GM12878 (cell line): ENCODE results near the gene FNIP1. TPM values are rescaled to one million over a fixed set of nuclear protein-coding genes. Genes with fewer than 3 reads are reported as not detected.

ENCODE experiments used
- ATAC-seq: fragments of 200-7000 bp; cut with Tn5 transposase; 3 replicates; pipeline ENCODE4 v1.9.1; 2020; ENCODE audit warnings: mild to moderate bottlenecking, moderate library complexity
- BruUV-seq: library from RNA; stranded (reverse); fragments of 400-500 nt; replicated peaks from 2 replicates; lab custom pipeline; 2021; lab: Mats Ljungman, UMichigan
- CTCF ChIA-PET: fragments of 300-600 bp; sonication (Branson Sonifier 250); formaldehyde crosslinking; extraction: SDS; loops from one replicate; lab custom pipeline; 2021; ENCODE audit warnings: inconsistent platforms; lab: Yijun Ruan, JAX
- POLR2A ChIA-PET: fragments of 350-600 bp; formaldehyde crosslinking; extraction: SDS; loops from one replicate; lab custom pipeline; 2021; ENCODE audit warnings: inconsistent platforms; lab: Charles Lee
- RAD21 ChIA-PET: fragments of 300-600 bp; sonication (Branson Sonifier 250); formaldehyde crosslinking; loops from one replicate; lab custom pipeline; 2023; ENCODE audit warnings: antibody characterized with exemption; ENCODE audit not compliant: unreplicated experiment; lab: Charles Lee
- SMC1A ChIA-PET: fragments of 300-600 bp; sonication (Branson Sonifier 250); formaldehyde crosslinking; loops from one replicate; lab custom pipeline; 2023; ENCODE audit not compliant: unreplicated experiment, uncharacterized antibody; lab: Charles Lee
- DNase-seq: peaks from one replicate; pipeline ENCODE4 v3.0.0-alpha.2; 2011; ENCODE audit warnings: low read depth, low spot score
- FAIRE-seq: peaks from 3 replicates; lab custom pipeline; 2011; peaks lifted over from hg19 to GRCh38; lab: Jason Lieb, UNC
- H2AFZ ChIP-seq: 2 replicates; pipeline ENCODE4 v1.6.0; 2011; ENCODE audit warnings: low read depth, low read length, control low read depth; ENCODE audit not compliant: control insufficient read depth
- H3K27ac ChIP-seq: 2 replicates; pipeline ENCODE4 v1.5.1; 2011; ENCODE audit warnings: control low read depth; ENCODE audit not compliant: control insufficient read depth, insufficient read depth
- H3K27me3 ChIP-seq, 2 experiments: replicated peaks in 1 of 2; 2 replicates each; pipeline versions ENCODE4 v1.6.0 to v1.6.1; 2011; ENCODE audit warnings: low read length in 1 of 2; ENCODE audit not compliant: control insufficient read depth in 2 of 2, insufficient read depth in 2 of 2
- H3K36me3 ChIP-seq, 2 experiments: 2 replicates each; pipeline ENCODE4 v1.5.1; 2011; ENCODE audit warnings: low read length in 1 of 2; ENCODE audit not compliant: control insufficient read depth in 2 of 2, insufficient read depth in 2 of 2
- H3K4me1 ChIP-seq: 2 replicates; pipeline ENCODE4 v1.6.1; 2011; ENCODE audit warnings: mild to moderate bottlenecking, low read length, moderate library complexity, mixed read lengths; ENCODE audit not compliant: control insufficient read depth, insufficient read depth
- H3K4me2 ChIP-seq: 2 replicates; pipeline ENCODE4 v1.6.0; 2011; ENCODE audit warnings: control low read depth; ENCODE audit not compliant: control insufficient read depth, insufficient read depth
- H3K4me3 ChIP-seq: fragments of 200-600 bp; sonication (generic); 2 replicates; pipeline ENCODE4 v1.5.1; 2016
- H3K79me2 ChIP-seq: 2 replicates; pipeline ENCODE4 v1.6.0; 2011; ENCODE audit warnings: low read length; ENCODE audit not compliant: control insufficient read depth, insufficient read depth
- H3K9ac ChIP-seq: 2 replicates; pipeline ENCODE4 v1.8.0; 2011; ENCODE audit warnings: low read length, control low read depth, mixed read lengths; ENCODE audit not compliant: control insufficient read depth, insufficient read depth
- H3K9me3 ChIP-seq: replicated peaks from 3 replicates; pipeline ENCODE4 v1.5.1; 2011; ENCODE audit warnings: mild to moderate bottlenecking, low read length; ENCODE audit not compliant: control insufficient read depth, insufficient read depth
- H4K20me1 ChIP-seq: 2 replicates; pipeline ENCODE4 v1.6.0; 2011; ENCODE audit not compliant: control insufficient read depth, insufficient read depth
- ATF3 ChIP-seq: IDR thresholded peaks from 2 replicates; pipeline ENCODE4 v1.6.1; 2011; ENCODE audit warnings: low read depth, mild to moderate bottlenecking, low read length, moderate library complexity, borderline replicate concordance; ENCODE audit errors: extremely low read depth
- IKZF2 ChIP-seq, 2 experiments: fragments of 450-650 bp; IDR thresholded peaks; 2 replicates each; pipeline ENCODE4 v1.6.1; 2017; ENCODE audit warnings: mild to moderate bottlenecking in 2 of 2, moderate library complexity in 2 of 2
- NFXL1 ChIP-seq: fragments of 450-650 bp; IDR thresholded peaks from 2 replicates; pipeline ENCODE4 v1.6.1; 2017; ENCODE audit warnings: antibody characterized with exemption, mild to moderate bottlenecking, borderline replicate concordance
- POLR2AphosphoS5 ChIP-seq: IDR thresholded peaks from 2 replicates; pipeline ENCODE4 v1.6.1; 2011; ENCODE audit warnings: mild to moderate bottlenecking, low read length, inconsistent platforms
- RELB ChIP-seq: fragments of 450-650 bp; IDR thresholded peaks from 2 replicates; pipeline ENCODE4 v1.6.1; 2017; ENCODE audit warnings: low read depth, mild to moderate bottlenecking, moderate library complexity
- SMARCA5 ChIP-seq: fragments of 450-650 bp; IDR thresholded peaks from 2 replicates; pipeline ENCODE4 v1.6.1; 2017; ENCODE audit warnings: mild to moderate bottlenecking
- STAT3 ChIP-seq: IDR thresholded peaks from 2 replicates; pipeline ENCODE4 v1.6.1; 2011; ENCODE audit warnings: low read depth, low read length, improper control_type of control experiment
- WGBS: methylation state at CpG from one replicate; pipeline ENCODE4 v1.1.6; 2016; ENCODE audit warnings: low lambda C conversion rate; ENCODE audit not compliant: insufficient replicate concordance, insufficient coverage; ENCODE audit errors: missing lambda C conversion rate; 5-methylcytosine and 5-hydroxymethylcytosine counted together
- in situ Hi-C: fragments of 300-500 bp; cut with MboI; formaldehyde crosslinking; loops from 9 replicates; pipeline ENCODE4 v1.14.3; 2018; ENCODE audit warnings: mixed read lengths
- intact Hi-C: fragments of 100-400 bp; cut with micrococcal nuclease; formaldehyde crosslinking; loops from one replicate; pipeline ENCODE4 v1.14.2; 2022; ENCODE audit not compliant: unreplicated experiment
- polyA plus RNA-seq, 11 experiments: library from polyadenylated mRNA; depleted of rRNA in 4 of 11; unstranded in 6 of 11; stranded (reverse) in 5 of 11; fragments of >200 nt; fragmentation: Nextera tagmentation in 4 of 11; fragmentation: Illumina TruSeq in 1 of 11; extraction: Ambion mirVana in 4 of 11; extraction: Trizol in 1 of 11; gene quantifications; 1 replicate in 1 of 11; 2 replicates in 10 of 11; pipeline versions ENCODE4 v1.2.1 to v1.2.3, GENCODE V29; 2011 to 2016; ENCODE audit warnings: inconsistent platforms in 2 of 11, missing spikeins in 2 of 11, low read depth in 1 of 11
- total RNA-seq, 4 experiments: library from RNA; depleted of rRNA in 3 of 4; stranded (reverse); fragments of >200 nt in 3 of 4; fragmentation: Illumina TruSeq in 1 of 4; extraction: Trizol in 1 of 4; gene quantifications; 2 replicates each; pipeline versions ENCODE4 v1.2.1 to v1.2.3, GENCODE V29; 2013 to 2021

Gene FNIP1
- total and polyA plus RNA-seq, 10 of the 15 experiments (the other 5 are each of a cell fraction or from before 2014, with no cell fraction given) = 4.3 to 18.0 (median 14.0) TPM

GRCh38 chr5:131607903-131608540 lies 188.8 kb downstream of the FNIP1 start:
- H3K4me3 ChIP-seq = no peak overlapping the region
- intact Hi-C loops (no loop called here), in situ Hi-C loops (no loop called here)
- no peak overlapping the region; the same call in 1 of the 2 replicates for H3K4me2 ChIP-seq
- H2AFZ ChIP-seq = no peak overlapping the region
- BruUV-seq = no TSS peak
- TF ChIP-seq POLR2AphosphoS5 (no peak), RELB (no peak), SMARCA5 (no peak), NFXL1 (no peak), IKZF2 (IDR thresholded peaks at IDR 0.05) (no peak), ATF3 (no peak), STAT3 (no peak)
- ChIA-PET POLR2A (no interaction called here), RAD21 (no interaction called here), CTCF (interaction anchor here (0.7 kb wide), 2 partner anchors 19 to 205 kb away, joined by 3 read pairs; no protein-coding TSS in a partner anchor), SMC1A (interaction anchor here (0.6 to 1.2 kb wide), 3 partner anchors 39 to 396 kb away, joined by 3 to 4 read pairs (median 3); no protein-coding TSS in a partner anchor)
- no peaks in the 10 kb centered on the region; the same call in 2 of the 3 replicates for H3K9me3 ChIP-seq
- H3K9ac ChIP-seq = no peak overlapping the region
- H4K20me1 ChIP-seq = no peaks in the 10 kb centered on the region
- no peak for ATAC-seq
- WGBS = 78% methylated on average over 4 of the region's 4 CpGs
- no peaks in the 10 kb centered on the region for H3K27me3 ChIP-seq
- H3K27ac ChIP-seq = no peak overlapping the region; the same call in 1 of the 2 replicates
- no peak for DNase-seq
- H3K36me3 ChIP-seq = peaks cover 0 to 2% of the 10 kb centered on the region in 2 experiments; a peak in 1 of 4 replicates
- H3K79me2 ChIP-seq = peaks cover 72% of the 10 kb centered on the region
- peaks cover 4% of the 10 kb centered on the region for H3K4me1 ChIP-seq
- no peak for FAIRE-seq
